Esophagus squamous epithelium (tissue), 5 donors: ENCODE measurements around the gene PKIG. TPM values are rescaled to one million over a fixed set of nuclear protein-coding genes. Genes with fewer than 3 reads are reported as not detected.
"Not testable (repeated sequence)": the region's sequence is repeated elsewhere in the genome, so short reads cannot be mapped to it uniquely, and the experiment has no call there.

Source experiments
- DNase-seq: peaks from one replicate; lab custom pipeline; 2025; lab: John Stamatoyannopoulos, UW
- H3K27ac ChIP-seq, 4 donors: fragments of 200-600 bp; sonication (generic); one replicate each; pipeline ENCODE4 v1.5.1; 2016 to 2019; ENCODE audit warnings: mild to moderate bottlenecking in 1 of 4
- H3K27me3 ChIP-seq, 4 donors: fragments of 200-600 bp; sonication (generic); 1 replicate in 3 of 4; 2 replicates in 1 of 4; pipeline versions ENCODE4 v1.5.1 to v1.6.0; 2017 to 2021; ENCODE audit warnings: antibody characterized with exemption in 1 of 4
- H3K36me3 ChIP-seq, 3 donors: fragments of 200-600 bp; sonication (generic); one replicate each; pipeline ENCODE4 v1.5.1; 2016 to 2019
- H3K4me1 ChIP-seq, 3 donors: fragments of 200-600 bp; sonication (generic); one replicate each; pipeline ENCODE4 v1.5.1; 2017 to 2019
- H3K4me3 ChIP-seq, 4 donors: fragments of 200-600 bp; sonication (generic); 1 replicate in 3 of 4; 2 replicates in 1 of 4; pipeline ENCODE4 v1.5.1; 2016 to 2019; ENCODE audit warnings: mild to moderate bottlenecking in 2 of 4, moderate library complexity in 1 of 4
- H3K9me3 ChIP-seq, 3 donors: fragments of 200-600 bp; sonication (generic); one replicate each; pipeline ENCODE4 v1.5.1; 2016 to 2019
- POLR2A ChIP-seq, 4 donors: fragments of 450-650 bp; IDR thresholded peaks; one replicate each; pipeline ENCODE4 v1.6.1; 2017; ENCODE audit warnings: antibody characterized with exemption in 4 of 4, mild to moderate bottlenecking in 4 of 4, moderate library complexity in 3 of 4
- WGBS, 2 donors: methylation state at CpG; one replicate each; pipeline ENCODE4 v1.1.5; 2018; 5-methylcytosine and 5-hydroxymethylcytosine counted together
- intact Hi-C: fragments of 100-400 bp; cut with DNase I; formaldehyde crosslinking; loops from one replicate; pipeline ENCODE4 v1.15.0; 2022
- total RNA-seq, 4 donors: library from RNA; depleted of rRNA; stranded (reverse); fragments of >200 nt; gene quantifications; one replicate each; pipeline ENCODE4 v1.1.0, GENCODE V29; 2016
- TF ChIP-seq, protein P1 (sequence below), 6 experiments: fragments of 450-650 bp in 4 of 6; fragments of 200-600 bp in 2 of 6; sonication (generic) in 2 of 6; IDR thresholded peaks; one replicate each; pipeline ENCODE4 v1.5.1; 2016 to 2019; ENCODE audit warnings: antibody characterized with exemption in 6 of 6, mild to moderate bottlenecking in 4 of 6, moderate library complexity in 4 of 6
- donor health status: DM: yes; HTN: yes; CAD: no.

PKIG gene
- total RNA-seq, 4 donors from 2014 or later = 11.0 to 80.1 (median 19.4) TPM

DNA sequence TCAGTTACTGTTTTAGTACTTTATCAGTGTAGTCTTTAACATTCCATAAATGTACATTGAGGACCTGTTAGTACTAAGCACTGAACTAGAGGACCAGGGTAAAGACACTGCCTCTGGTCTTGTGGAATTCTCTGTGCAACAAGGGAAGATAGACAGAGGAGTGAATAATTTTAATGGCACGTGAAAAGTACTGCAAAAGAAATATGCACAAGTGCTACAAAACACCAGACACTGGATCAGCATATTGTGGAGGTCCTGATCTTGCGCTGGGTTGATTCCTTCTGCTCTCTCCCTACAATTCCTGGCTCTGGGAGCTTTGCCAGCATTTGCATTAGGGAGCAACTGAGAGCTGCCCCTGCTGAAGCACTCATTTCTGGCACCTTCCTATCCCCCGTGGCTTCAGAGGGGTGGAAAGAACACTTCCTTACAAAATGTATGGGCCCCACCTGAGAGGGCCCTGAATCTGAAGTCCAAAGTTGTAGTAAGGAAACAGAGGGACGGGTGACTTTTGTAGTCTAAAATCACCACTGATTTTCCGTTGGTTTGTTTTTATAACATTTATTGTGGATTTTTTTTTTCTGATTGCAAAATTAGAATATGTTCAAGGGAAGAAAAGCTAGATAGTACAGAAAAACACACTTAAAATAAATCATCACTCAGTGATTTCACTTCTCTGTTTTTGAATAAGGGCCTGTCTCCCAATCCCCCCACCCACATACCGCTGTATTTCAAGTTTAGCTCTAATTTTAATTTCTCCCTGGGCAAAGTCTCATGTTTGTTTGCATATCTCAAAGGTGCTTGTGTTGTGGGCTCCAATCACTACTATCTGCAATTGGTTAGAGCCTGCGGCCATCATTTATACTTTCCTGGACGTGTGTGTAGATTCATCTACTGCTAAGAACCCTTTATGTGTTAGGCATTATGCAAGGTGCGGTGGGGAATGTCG is 4.9 kb downstream of the PKIG start:
- intact Hi-C loops = no loop called here
- peak overlapping the region in 1 of 4 donors; percentile 66 for H3K4me3 ChIP-seq
- TF ChIP-seq, protein P1, sequence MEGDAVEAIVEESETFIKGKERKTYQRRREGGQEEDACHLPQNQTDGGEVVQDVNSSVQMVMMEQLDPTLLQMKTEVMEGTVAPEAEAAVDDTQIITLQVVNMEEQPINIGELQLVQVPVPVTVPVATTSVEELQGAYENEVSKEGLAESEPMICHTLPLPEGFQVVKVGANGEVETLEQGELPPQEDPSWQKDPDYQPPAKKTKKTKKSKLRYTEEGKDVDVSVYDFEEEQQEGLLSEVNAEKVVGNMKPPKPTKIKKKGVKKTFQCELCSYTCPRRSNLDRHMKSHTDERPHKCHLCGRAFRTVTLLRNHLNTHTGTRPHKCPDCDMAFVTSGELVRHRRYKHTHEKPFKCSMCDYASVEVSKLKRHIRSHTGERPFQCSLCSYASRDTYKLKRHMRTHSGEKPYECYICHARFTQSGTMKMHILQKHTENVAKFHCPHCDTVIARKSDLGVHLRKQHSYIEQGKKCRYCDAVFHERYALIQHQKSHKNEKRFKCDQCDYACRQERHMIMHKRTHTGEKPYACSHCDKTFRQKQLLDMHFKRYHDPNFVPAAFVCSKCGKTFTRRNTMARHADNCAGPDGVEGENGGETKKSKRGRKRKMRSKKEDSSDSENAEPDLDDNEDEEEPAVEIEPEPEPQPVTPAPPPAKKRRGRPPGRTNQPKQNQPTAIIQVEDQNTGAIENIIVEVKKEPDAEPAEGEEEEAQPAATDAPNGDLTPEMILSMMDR (IDR thresholded peaks at IDR 0.05) = no peak
- no peak for TF ChIP-seq POLR2A (IDR thresholded peaks at IDR 0.05)
- peak overlapping the region in 3 of 4 donors; percentile 81 to 83 (median 81) for H3K27ac ChIP-seq
- H3K27me3 ChIP-seq = no peaks in the 10 kb centered on the region
- WGBS, 2 donors = 66 to 77% methylated on average over 9 to 10 of the region's 10 CpGs
- peaks cover 0 to 19% (median 0%) of the 10 kb centered on the region in 3 donors for H3K36me3 ChIP-seq
- H3K9me3 ChIP-seq = no peaks in the 10 kb centered on the region
- H3K4me1 ChIP-seq = peaks cover 0 to 46% (median 23%) of the 10 kb centered on the region in 3 donors
- DNase-seq = no peak

DNA sequence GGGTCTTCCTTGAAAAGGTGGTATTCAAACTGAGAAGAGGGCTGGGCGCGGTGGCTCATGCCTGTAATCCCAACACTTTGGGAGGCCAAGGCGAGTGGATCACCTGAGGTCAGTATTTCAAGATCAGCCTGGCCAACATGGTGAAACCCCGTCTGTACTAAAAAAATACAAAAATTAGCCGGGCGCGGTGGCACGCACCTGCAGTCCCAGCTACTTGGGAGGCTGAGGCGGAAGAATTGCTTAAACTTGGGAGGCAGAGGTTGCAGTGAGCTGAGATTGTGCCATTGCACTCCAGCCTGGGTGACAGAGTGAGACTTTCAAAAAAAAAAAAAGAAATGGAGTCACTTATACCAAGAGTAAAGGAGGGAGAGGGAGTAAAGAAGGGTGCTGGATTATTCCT is 5.9 kb downstream of the PKIG start:
- WGBS, 2 donors = 91 to 97% methylated on average over 9 of the region's 9 CpGs
- Histone ChIP-seq H3K36me3 (peaks cover 0 to 24% (median 0%) of the 10 kb centered on the region in 3 donors), H3K27ac (peak overlapping the region in 2 of 4 donors; percentile 32 to 83), H3K4me1 (peaks cover 0 to 46% (median 22%) of the 10 kb centered on the region in 3 donors)
- H3K4me3 ChIP-seq, intact Hi-C loops, H3K9me3 ChIP-seq, H3K27me3 ChIP-seq, DNase-seq: not testable (repeated sequence)

DNA sequence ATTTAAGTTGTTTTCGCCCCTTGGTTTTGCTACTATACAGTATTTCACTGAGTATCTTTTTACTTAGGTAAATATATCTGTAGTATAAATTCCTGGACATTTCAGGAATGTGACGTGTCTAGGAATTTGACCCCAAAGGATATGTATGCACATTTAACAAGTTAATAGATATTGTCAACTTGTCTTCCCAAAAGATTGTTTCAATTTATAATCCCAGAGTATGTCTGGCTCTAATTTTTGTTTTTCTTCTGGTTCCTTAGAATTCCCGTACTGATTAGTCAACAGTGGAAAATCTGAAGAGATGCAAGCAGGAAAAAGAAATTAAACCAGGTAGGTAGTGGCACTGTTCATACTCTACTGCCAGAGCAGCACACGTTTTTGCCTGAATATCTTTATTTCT is 7.2 kb downstream of the PKIG start:
- peaks cover 0 to 51% (median 26%) of the 10 kb centered on the region in 3 donors for H3K4me1 ChIP-seq
- H3K9me3 ChIP-seq = no peaks in the 10 kb centered on the region
- 76 to 78% methylated on average over 4 of the region's 4 CpGs for WGBS, 2 donors
- no peak overlapping the region for H3K27ac ChIP-seq
- DNase-seq = no peak
- peaks cover 0 to 24% (median 0%) of the 10 kb centered on the region in 3 donors for H3K36me3 ChIP-seq
- TF ChIP-seq, protein P1 (IDR thresholded peaks at IDR 0.05) = no peak
- TF ChIP-seq POLR2A (IDR thresholded peaks at IDR 0.05) = no peak
- H3K4me3 ChIP-seq = no peak overlapping the region
- intact Hi-C loops = no loop called here
- no peaks in the 10 kb centered on the region for H3K27me3 ChIP-seq

DNA sequence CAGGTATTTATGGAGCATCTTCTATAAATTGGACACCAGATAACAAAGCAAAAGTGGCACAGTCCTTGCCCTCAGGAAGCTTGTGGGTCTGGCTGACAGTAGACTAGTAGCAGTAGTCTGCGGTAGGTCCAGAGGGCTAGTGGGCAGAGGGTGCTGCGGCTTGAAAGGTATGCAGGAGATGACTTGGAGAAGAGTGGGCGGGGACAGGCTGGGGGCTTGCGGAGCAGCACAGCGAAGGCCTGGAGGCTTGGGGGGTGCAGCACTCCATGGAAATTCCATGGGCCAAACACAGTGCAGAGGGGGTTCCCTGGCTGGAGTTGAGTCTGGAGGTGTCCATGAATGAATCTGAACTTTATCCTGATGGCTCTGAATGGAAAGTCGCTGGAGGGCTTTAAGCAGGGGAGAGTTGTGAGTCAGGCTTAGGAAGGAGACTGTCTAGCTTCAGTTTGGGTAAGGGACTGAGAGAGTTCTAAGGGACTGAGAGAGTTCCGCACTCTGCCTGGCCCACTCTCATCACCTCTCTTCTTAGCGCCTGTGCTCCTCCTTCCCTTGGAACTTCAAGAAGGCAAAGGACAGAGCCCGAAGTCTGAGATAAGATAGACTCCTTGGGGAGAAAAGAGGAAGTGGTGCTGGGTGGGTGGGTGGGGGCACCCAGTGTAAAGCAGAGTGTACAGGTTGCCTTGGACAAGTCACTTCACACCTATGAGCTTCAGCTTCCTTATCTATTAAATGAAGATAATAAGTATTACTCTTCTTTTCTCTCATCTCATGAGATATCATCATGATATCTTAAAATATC is 8.8 kb downstream of the PKIG start:
- Histone ChIP-seq H3K4me1 (peaks cover 0 to 47% (median 22%) of the 10 kb centered on the region in 3 donors), H3K9me3 (no peaks in the 10 kb centered on the region), H3K4me3 (no peak overlapping the region), H3K27me3 (no peaks in the 10 kb centered on the region), H3K36me3 (peaks cover 0 to 24% (median 0%) of the 10 kb centered on the region in 3 donors), H3K27ac (no peak overlapping the region)
- TF ChIP-seq POLR2A (IDR thresholded peaks at IDR 0.05) = no peak
- TF ChIP-seq, protein P1 (IDR thresholded peaks at IDR 0.05) = no peak
- intact Hi-C loops = no loop called here
- no peak for DNase-seq
- whole genome bisulfite sequencing, 2 donors = 88 to 93% methylated on average over 6 to 9 of the region's 9 CpGs

DNA sequence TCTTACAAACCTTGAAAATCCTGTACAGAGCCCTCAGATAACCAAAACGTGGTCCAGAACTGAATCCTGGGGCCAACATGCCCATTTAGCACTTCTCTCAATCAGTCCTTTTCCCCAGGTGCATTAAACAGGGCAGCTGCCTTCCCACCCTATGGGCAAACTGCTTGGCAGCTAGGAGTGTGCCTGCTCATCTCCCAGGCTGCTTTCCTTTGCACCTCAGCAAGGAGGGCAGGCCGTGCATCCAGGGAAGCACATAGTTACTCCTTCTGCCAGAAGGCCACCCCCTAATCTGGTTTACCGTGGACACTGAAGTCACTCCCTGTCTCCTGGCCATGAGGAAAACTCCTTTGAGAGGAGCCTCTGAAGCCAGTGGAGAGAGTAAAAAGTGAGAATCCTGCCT is 10.0 kb downstream of the PKIG start:
- TF ChIP-seq POLR2A (IDR thresholded peaks at IDR 0.05) = no peak
- TF ChIP-seq, protein P1 (IDR thresholded peaks at IDR 0.05) = no peak
- H3K36me3 ChIP-seq = peaks cover 0 to 24% (median 0%) of the 10 kb centered on the region in 3 donors
- H3K27me3 ChIP-seq = no peaks in the 10 kb centered on the region
- WGBS, 2 donors = 50 to 57% methylated on average over 1 of the region's 3 CpGs
- intact Hi-C loops = no loop called here
- no peaks in the 10 kb centered on the region for H3K9me3 ChIP-seq
- no peak overlapping the region for H3K4me3 ChIP-seq
- peak overlapping the region in 3 of 4 donors; percentile 5 to 37 (median 26) for H3K27ac ChIP-seq
- H3K4me1 ChIP-seq = peaks cover 0 to 47% (median 24%) of the 10 kb centered on the region in 3 donors
- DNase-seq = no peak
